Vagina (tissue), 2 donors: ENCODE data around the gene TMEM178A. TPM values are rescaled to one million over a fixed set of nuclear protein-coding genes. Genes with fewer than 3 reads are reported as not detected.

Experiments used
- DNase-seq, 2 donors: peaks; one replicate each; pipeline ENCODE4 v3.0.0-alpha.2; 2017; ENCODE audit errors: extremely low spot score in 2 of 2
- H3K27ac ChIP-seq: fragments of 200-600 bp; sonication (generic); one replicate; pipeline ENCODE4 v1.5.1; 2019
- H3K27me3 ChIP-seq: fragments of 200-600 bp; sonication (generic); one replicate; pipeline ENCODE4 v1.5.1; 2019
- H3K36me3 ChIP-seq, 2 donors: fragments of 200-600 bp; sonication (generic); one replicate each; pipeline ENCODE4 v1.5.1; 2017 to 2019
- H3K4me1 ChIP-seq: fragments of 200-600 bp; sonication (generic); one replicate; pipeline ENCODE4 v1.5.1; 2019
- H3K4me3 ChIP-seq, 2 donors: fragments of 200-600 bp; sonication (generic); 1 replicate in 1 of 2; 2 replicates in 1 of 2; pipeline ENCODE4 v1.5.1; 2016 to 2019
- H3K9me3 ChIP-seq: fragments of 200-600 bp; sonication (generic); one replicate; pipeline ENCODE4 v1.5.1; 2019
- POLR2A ChIP-seq, 2 donors: fragments of 450-650 bp; IDR thresholded peaks; one replicate each; pipeline ENCODE4 v1.6.1; 2017; ENCODE audit warnings: antibody characterized with exemption in 2 of 2, mild to moderate bottlenecking in 2 of 2, moderate library complexity in 2 of 2
- POLR2AphosphoS5 ChIP-seq, 2 donors: sonication (generic); formaldehyde crosslinking; IDR thresholded peaks; one replicate each; pipeline ENCODE4 v1.9.0; 2017; ENCODE audit warnings: antibody characterized with exemption in 2 of 2, mild to moderate bottlenecking in 2 of 2, low read depth in 1 of 2; ENCODE audit not compliant: insufficient read depth in 1 of 2
- intact Hi-C: fragments of 100-400 bp; cut with DNase I; formaldehyde crosslinking; loops from one replicate; pipeline ENCODE4 v1.15.1; 2023
- total RNA-seq: library from RNA; depleted of rRNA; stranded (reverse); fragments of >200 nt; gene quantifications from one replicate; pipeline ENCODE4 v1.2.3, GENCODE V29; 2016
- TF ChIP-seq, protein P1 (sequence below), 3 experiments: fragments of 450-650 bp in 2 of 3; fragments of 200-600 bp in 1 of 3; sonication (generic) in 1 of 3; IDR thresholded peaks; one replicate each; pipeline ENCODE4 v1.5.1; 2017 to 2019; ENCODE audit warnings: antibody characterized with exemption in 3 of 3, mild to moderate bottlenecking in 2 of 3, moderate library complexity in 2 of 3

The TMEM178A gene
- total RNA-seq, 1 donor from 2014 or later, result 2.0 TPM

DNA sequence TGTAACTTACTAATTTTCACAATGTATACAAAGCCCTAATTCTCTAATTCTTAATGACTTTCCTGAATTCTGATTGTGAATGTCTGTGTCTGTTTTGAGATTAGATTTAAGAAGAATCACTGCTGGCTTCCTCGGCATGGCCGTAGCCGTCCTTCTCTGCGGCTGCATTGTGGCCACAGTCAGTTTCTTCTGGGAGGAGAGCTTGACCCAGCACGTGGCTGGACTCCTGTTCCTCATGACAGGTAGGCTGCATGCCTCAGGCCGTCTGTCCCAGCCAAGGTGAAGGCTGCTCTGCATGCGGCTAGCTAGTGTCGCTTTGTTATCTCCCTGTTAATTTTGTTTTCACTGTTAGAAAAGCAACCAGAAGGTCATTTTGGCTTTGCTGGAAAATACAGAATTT, 41.2 kb downstream of the TMEM178A start:
- no peak overlapping the region for H3K27ac ChIP-seq
- no peak overlapping the region for H3K4me3 ChIP-seq
- no peaks in the 10 kb centered on the region for H3K4me1 ChIP-seq
- TF ChIP-seq, protein P1, sequence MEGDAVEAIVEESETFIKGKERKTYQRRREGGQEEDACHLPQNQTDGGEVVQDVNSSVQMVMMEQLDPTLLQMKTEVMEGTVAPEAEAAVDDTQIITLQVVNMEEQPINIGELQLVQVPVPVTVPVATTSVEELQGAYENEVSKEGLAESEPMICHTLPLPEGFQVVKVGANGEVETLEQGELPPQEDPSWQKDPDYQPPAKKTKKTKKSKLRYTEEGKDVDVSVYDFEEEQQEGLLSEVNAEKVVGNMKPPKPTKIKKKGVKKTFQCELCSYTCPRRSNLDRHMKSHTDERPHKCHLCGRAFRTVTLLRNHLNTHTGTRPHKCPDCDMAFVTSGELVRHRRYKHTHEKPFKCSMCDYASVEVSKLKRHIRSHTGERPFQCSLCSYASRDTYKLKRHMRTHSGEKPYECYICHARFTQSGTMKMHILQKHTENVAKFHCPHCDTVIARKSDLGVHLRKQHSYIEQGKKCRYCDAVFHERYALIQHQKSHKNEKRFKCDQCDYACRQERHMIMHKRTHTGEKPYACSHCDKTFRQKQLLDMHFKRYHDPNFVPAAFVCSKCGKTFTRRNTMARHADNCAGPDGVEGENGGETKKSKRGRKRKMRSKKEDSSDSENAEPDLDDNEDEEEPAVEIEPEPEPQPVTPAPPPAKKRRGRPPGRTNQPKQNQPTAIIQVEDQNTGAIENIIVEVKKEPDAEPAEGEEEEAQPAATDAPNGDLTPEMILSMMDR (IDR thresholded peaks at IDR 0.05), result no peak
- TF ChIP-seq POLR2AphosphoS5 (IDR thresholded peaks at IDR 0.05; ENCODE audit: insufficient read depth in 1 of 2, low read depth in 1 of 2), result no peak
- TF ChIP-seq POLR2A (IDR thresholded peaks at IDR 0.05), result no peak
- intact Hi-C loops, result no loop called here
- no peaks in the 10 kb centered on the region for H3K36me3 ChIP-seq
- H3K27me3 ChIP-seq, result no peaks in the 10 kb centered on the region
- no peak for DNase-seq
- H3K9me3 ChIP-seq, result no peaks in the 10 kb centered on the region

DNA sequence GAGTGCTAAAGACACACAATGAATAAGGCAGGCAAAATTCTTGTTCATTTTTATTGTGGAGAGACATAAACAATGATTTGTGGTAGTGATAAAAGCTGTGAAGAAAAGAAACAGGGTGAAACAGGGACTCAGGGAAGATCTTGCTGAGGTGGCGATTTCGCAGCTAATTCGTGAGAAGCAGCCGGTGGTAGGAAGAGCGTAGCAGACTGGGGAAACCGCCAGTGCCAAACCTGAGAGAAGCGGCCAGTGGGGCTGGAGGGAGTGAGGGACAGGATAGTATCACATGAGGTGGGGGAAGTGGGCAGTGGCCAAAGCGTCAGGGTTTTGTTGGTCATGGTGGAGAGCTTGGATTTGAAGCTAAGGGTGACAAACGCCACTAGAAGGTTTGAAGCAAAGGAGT, 42.3 kb downstream of the TMEM178A start:
- H3K4me1 ChIP-seq, result no peaks in the 10 kb centered on the region
- no peak overlapping the region for H3K4me3 ChIP-seq
- H3K36me3 ChIP-seq, result no peaks in the 10 kb centered on the region
- intact Hi-C loops, result no loop called here
- DNase-seq, result no peak
- H3K27me3 ChIP-seq, result no peaks in the 10 kb centered on the region
- no peak overlapping the region for H3K27ac ChIP-seq
- H3K9me3 ChIP-seq, result no peaks in the 10 kb centered on the region
- TF ChIP-seq, protein P1 (IDR thresholded peaks at IDR 0.05), result no peak
- TF ChIP-seq POLR2A (IDR thresholded peaks at IDR 0.05) (no peak), POLR2AphosphoS5 (IDR thresholded peaks at IDR 0.05; ENCODE audit: insufficient read depth in 1 of 2, low read depth in 1 of 2) (no peak)

DNA sequence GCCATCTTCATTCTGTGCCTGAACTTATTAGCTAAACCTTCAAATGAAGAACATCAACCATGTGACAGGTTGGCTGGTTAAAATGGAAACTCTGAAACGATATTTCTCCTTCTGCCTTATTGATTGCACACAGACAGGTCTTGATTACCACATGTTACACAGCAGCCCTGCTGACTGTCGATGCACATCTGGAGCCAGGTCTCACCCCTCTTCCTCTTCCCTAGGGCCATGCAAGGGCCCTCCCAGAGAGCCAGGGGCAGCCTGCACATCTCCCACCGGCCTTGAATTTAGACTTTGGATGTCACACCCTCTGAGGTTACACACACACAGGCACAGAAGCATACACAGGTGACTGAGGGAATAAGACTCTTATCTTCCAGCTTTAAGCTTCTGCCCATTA, 45.1 kb downstream of the TMEM178A start:
- TF ChIP-seq POLR2A (IDR thresholded peaks at IDR 0.05) (no peak), POLR2AphosphoS5 (IDR thresholded peaks at IDR 0.05; ENCODE audit: insufficient read depth in 1 of 2, low read depth in 1 of 2) (no peak)
- TF ChIP-seq, protein P1 (IDR thresholded peaks at IDR 0.05), result no peak
- intact Hi-C loops, result no loop called here
- Histone ChIP-seq H3K27ac (no peak overlapping the region), H3K9me3 (no peaks in the 10 kb centered on the region), H3K4me3 (no peak overlapping the region), H3K4me1 (no peaks in the 10 kb centered on the region), H3K27me3 (no peaks in the 10 kb centered on the region), H3K36me3 (no peaks in the 10 kb centered on the region)
- DNase-seq, result no peak

DNA sequence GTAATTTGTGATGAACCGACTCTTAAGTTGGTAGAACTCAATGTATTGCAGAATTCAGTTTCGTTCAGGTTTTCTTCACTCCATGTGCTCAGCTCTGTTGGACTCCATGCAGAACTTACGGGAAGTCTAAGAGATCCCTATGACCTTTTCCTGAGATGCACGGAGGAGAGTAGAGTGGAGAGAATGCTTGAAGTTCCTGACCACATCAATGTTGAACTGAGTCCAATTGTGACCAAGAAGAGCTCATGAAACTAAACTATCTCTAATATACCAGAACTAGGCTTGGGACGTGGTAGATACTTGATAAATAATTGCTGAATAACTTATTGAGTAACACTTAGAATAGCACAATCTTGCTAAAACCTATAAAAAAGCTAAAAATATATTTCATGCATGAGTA, 47.2 kb downstream of the TMEM178A start:
- no peak overlapping the region for H3K27ac ChIP-seq
- H3K9me3 ChIP-seq, result no peaks in the 10 kb centered on the region
- TF ChIP-seq, protein P1 (IDR thresholded peaks at IDR 0.05), result no peak
- no peak for TF ChIP-seq POLR2AphosphoS5 (IDR thresholded peaks at IDR 0.05; ENCODE audit: insufficient read depth in 1 of 2, low read depth in 1 of 2)
- no peak for TF ChIP-seq POLR2A (IDR thresholded peaks at IDR 0.05)
- no peaks in the 10 kb centered on the region for H3K27me3 ChIP-seq
- no peaks in the 10 kb centered on the region for H3K4me1 ChIP-seq
- DNase-seq, result no peak
- no peaks in the 10 kb centered on the region for H3K36me3 ChIP-seq
- intact Hi-C loops, result no loop called here
- no peak overlapping the region for H3K4me3 ChIP-seq

DNA sequence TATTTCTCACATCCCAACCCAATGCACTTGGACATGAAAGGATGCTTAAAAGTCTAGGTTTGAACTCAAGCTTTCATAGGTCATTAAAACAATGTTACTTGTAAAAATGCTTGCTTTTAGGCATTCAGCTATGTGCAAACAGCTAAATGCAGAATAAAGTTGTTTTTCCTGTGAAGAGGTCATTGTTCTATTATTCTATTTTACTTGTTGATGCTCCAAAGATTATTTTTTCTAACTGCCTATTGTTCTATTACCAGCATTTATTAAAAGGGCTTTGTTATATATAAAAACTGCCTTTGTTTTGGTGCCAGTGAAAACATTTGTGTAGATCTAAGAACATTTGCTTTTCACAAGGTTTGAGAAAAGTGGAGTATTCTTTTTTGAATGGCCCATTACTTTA, 49.4 kb downstream of the TMEM178A start:
- no peak for DNase-seq
- H3K27me3 ChIP-seq, result no peaks in the 10 kb centered on the region
- H3K4me3 ChIP-seq, result no peak overlapping the region
- no peak overlapping the region for H3K27ac ChIP-seq
- intact Hi-C loops, result no loop called here
- no peaks in the 10 kb centered on the region for H3K9me3 ChIP-seq
- no peaks in the 10 kb centered on the region for H3K4me1 ChIP-seq
- H3K36me3 ChIP-seq, result no peaks in the 10 kb centered on the region
- TF ChIP-seq POLR2AphosphoS5 (IDR thresholded peaks at IDR 0.05; ENCODE audit: insufficient read depth in 1 of 2, low read depth in 1 of 2), result no peak
- TF ChIP-seq POLR2A (IDR thresholded peaks at IDR 0.05), result no peak
- TF ChIP-seq, protein P1 (IDR thresholded peaks at IDR 0.05), result no peak
